Medulla oblongata (tissue), 1 donor: Measurements from ENCODE around the gene NAXE.
A peak's percentile ranks its signal among the peaks of the same experiment; 100 is the strongest.

ENCODE experiments used
- DNase-seq: peaks from one replicate; pipeline ENCODE4 v3.0.0-alpha.2; 2015; ENCODE audit errors: extremely low spot score

NAXE gene

DNA sequence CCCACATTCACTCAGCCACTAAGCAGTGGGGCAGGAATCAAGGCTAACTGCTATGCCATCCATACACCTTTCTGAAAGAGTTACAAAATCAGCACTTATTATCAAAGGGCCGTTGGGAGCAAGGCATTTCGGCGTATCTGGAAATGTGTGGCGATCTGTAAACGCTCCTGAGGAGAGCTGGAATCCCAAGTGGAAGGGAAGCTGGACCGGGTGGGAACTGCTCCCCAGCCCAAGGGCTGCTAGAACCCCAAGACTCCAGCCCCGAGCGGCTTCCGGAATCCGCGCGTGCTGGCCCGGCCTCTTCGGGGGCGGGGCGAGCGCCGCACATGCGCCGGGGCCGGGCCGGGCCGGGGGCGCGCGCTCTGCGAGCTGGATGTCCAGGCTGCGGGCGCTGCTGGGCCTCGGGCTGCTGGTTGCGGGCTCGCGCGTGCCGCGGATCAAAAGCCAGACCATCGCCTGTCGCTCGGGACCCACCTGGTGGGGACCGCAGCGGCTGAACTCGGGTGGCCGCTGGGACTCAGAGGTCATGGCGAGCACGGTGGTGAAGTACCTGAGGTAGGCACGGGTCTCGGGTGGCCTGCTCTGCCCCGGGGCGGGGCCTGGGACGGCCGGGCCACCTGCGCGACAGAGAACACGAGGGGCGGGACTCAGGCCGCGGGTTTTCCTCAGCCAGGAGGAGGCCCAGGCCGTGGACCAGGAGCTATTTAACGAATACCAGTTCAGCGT is at the start of gene NAXE:
NAXE (plus strand) TSS at position 345 of the 726 bp plus-strand sequence; CDS start at position 374, 29 bp downstream.
- peak; percentile 81 for DNase-seq

DNA sequence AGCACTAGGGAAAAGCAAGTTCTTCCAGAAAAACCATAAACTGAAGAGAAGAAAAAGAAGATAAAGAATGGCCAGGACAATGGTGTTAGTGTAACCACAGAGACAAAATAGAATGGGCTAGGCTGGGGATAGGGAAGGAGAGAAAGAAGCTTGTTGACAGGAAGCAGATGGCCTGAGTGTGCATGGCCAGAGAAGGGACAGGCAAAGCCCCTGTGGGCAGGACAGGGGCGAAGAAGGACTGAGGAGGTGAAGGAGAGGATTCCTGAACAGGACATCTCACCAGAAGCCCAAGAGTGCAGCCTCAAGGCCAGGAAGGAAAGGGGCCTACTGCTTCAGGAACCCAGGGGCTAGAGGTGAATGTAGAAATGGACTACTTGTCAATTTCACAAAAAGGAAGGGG is 48.5 kb upstream of the NAXE start:
- DNase-seq: no peak

DNA sequence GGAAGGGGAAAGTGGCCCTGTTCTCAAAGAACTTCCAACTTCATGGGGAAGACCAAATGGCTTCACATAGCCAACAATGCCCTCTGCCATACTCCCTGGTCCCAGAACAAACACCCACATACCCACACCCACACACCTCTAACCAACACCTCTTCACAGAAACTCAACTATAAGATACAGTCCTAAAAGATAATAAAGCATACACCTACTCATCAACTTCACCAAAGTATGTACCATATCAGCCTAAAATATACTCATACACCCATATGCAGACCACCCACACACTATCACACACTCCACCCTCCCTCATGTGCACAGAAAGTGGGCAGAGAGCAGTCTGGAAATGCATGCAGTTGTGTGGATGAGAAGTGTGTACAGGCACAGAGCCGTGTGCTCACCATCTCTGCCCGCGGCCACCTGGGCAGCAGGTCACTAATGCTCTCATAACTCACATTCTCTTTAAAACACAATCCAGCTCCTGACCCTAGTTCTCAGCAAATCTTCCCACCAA is 46.9 kb upstream of the NAXE start:
- no peak for DNase-seq

DNA sequence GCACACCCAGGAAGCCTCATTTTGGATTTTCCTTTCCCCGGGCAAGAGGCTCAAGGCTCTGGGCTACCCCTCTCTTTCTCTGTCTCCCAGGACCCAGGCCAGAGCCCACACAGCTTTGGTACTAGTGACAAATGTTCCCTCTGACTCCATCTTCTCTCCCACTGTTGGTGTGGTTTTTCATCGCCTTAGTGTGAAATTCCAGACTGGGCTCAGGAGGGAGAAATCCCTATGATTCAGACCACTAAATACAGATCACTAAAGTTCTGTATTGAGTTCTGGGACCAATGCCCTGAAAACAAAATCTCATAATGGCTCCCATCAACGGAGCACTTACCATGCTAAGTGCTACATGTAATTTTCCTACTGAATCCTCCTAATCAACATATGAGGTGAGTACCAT is 45.3 kb upstream of the NAXE start:
- DNase-seq: no peak

DNA sequence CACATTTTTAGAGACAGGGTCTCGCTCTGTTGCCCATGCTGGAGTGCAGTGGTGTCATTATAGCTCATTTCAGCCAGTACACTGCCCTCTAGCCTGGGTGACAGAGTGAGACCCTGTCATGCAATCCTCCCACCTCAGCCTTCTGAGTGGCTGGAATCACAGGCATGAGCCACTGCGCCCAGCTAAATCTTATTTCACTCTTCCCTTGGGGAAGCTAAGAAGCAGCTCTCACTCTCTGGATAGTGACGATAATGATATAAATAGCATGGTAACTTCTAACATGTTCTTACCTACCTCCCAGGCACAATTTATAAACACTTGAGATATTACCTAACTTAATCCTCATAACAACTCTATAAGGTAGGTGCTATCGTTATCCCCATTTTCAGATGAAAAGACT is 44.1 kb upstream of the NAXE start:
- DNase-seq: no peak

DNA sequence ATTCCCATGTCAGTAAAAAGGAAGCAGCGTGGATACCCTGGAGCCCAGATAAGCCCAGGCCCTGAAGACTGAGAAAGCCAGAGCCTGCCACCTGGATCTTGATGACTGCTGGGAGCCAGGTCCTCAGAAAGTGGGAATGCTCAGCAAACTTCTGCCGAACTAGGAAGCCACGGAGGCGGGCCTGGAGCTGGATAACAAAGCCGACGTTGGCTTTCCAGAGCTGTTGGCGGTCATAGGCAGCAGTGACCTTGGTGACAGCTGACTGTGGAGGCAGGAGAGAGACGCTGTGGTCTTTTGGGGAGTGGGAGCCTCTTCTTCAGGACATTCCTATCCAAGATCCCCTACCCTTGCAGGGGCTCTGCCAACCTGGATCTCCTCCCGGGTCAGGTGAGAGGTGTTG is 43.6 kb upstream of the NAXE start:
- no peak for DNase-seq

DNA sequence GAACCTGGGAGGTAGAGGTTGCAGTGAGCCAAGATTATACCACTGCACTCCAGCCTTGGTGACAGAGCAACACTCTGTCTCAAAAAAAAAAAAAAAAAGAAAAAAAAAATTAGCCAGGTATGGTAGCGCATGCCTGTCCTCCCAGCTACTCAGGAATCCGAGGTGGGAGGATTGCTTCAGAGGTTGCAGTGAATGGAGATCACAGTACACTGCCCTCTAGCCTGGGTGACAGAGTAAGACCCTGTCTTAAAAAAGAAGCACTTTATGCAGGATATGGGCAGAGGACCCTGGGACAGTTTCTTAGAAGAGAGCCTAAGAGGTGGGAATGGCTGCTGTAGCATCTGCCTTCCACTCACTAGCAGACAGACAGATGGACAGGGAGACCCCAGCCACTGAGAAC is 42.2 kb upstream of the NAXE start:
- DNase-seq: no peak

DNA sequence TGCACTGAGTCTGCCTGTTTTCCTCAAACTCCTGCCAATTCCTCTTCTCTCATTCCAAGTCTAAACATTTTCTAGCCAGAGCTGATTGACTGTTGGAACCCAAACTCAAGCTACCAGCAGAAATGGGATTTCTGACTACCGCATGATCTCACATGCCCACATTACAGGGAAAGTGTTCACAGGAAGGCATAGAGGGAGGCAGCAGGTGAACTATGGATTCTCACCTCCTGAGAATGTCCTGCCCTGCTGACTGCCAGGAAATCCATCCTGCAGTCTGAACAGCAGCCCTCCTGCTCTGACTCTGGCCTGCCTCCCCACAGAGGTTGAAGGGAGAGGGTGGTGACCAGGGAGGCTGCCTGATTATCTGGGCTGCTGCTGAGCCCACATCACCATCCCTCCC is 41.7 kb upstream of the NAXE start:
- no peak for DNase-seq

DNA sequence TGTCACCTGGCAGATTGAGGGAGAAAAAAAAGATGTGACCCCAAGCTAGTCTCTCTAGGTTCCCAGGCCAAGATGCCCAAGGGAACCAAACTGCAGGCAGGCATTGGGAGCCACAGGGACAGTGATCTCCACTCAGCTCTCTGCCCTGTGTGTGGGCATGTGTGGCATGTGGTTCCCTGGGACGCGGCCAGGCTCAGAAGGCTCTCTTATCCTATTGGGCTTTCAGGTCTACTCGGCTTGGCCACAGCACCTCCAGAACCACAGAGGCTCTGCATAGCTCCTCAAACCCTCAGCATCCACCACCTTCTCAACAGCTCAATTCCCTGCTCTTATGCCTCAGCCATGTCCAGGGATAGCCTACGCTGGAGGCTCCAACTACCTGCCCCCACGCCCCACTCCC is 41.2 kb upstream of the NAXE start:
- no peak for DNase-seq

DNA sequence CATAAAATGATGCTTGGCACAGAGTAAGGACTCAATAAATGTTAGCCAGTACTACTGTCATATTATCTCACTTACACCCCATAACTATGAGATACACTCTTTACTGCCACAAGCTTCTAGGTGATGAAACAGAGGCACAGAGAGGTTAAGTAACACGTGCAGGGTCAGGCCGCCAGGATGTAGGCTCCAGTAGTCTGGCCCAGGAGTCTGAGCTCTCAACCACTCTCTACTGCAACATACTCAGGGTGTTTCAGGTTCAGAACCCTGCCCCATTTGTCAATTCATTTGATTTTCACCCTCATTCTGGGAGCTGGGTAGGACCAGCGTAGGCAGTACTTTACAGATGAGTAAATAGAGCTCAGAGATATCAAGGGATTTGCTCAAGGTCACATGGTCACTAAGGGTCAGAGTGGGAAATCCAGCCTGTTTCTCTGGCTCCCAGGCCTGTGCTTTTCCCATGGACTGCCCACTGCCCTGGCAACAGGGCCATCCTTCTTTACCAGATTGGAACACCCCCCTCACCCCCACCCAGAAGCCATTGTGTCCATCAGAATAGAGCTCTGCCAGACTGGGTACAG is 40.4 kb upstream of the NAXE start:
- no peak for DNase-seq

DNA sequence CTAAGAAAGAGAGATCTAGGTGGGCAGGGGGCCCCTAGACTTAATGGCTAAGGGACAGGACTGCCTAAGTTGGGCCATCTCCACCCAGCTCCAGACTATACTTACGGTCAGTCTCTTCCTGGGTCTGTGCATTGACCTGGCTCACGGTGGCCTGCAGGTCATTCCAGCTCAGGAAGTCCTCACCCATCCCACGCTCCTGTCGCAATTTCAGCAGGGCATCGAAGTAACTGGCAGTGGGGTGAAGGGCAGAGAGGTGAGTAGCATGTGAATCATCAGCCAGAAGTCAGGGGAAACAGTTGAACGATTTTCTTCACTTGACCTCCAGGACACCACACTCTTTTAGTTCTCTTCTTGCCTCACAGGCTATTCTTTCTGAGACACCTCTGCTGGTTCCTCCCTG is 39.7 kb upstream of the NAXE start:
- no peak for DNase-seq

DNA sequence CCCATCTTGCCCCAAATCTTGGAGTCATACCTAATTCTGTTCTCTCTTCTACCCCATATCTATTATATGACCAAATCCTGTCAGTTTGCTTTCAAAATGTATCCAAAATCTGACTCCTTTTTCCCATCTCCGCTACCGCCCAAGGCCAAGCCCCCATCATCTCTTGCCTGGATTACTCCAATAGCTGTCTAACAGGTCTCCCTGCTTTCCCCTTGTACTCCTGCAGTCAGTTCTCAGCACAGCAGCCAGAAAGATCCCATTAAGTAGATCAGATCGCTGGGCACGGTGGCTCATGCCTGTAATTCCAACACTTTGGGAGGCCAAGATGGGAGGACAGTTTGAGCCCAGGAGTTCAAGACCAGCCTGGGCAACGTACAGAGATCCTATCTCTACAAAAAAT is 39.1 kb upstream of the NAXE start:
- no peak for DNase-seq

DNA sequence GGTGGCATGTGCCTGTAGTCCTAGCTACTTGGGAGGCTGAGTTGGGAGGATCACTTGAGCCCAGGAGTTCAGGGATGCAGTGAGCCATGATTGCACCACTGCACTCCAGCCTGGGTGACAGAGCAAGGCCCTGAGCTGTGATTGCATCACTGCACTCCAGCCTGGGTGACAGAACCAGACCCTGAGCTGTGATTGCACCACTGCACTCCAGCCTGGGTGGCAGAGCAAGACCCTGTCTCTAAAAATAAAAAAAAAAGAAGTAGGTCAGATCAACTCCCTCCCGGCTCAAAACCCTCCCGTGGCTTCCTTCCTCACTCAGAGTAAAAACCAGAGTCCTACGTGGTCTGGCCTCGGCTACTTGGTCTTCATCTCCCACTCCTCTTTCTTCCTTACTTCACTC is 38.6 kb upstream of the NAXE start:
- DNase-seq: peak; percentile 73

DNA sequence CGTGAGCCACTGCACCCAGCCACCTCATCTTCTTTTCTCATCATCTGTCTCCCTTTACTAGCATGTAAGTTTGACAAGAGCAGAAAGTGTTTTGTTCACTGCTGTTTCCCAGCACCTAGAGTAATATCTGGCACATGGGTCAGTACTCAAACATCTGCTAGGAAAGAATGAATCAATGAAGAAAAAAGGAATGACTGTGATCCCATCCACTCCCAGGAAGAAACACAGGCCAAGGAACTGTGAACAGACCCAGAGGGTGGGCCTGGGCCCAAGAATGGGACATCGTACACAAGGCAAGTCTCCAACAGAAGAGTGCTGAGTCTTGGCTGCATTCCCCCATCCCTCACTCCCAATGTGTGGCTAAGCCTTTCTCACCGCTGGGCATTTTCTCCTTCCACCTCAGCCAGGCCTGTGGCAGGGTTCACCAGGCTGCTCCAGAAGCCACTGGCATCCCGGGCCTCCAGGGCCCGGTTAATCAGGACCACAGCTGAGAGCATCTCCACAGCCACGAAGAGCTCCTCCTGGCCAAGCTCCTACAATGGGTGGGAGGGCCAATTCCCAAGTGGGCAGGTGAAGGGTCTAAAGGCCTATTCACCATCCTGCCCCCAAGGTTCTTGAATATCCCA is 37.6 kb upstream of the NAXE start:
- peak; percentile 36 for DNase-seq

DNA sequence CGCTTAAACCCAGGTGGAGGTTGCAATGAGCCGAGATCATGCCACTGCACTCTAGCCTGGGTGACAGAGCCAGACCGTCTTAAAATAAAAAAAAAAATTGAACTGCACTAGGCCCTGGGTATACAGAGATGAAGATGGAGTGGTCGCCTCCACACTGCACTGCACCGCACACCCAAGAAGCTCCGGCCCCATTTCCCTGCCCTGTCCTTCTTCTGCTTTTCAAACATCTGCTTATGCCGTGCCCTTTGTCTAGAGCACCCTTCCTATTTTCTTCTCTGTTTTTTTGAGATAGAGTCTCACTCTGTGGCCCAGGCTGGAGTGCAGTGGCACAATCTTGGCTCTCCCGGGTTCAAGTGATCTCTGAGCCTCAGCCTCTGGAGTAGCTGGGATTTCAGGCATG is 36.6 kb upstream of the NAXE start:
- DNase-seq: no peak

DNA sequence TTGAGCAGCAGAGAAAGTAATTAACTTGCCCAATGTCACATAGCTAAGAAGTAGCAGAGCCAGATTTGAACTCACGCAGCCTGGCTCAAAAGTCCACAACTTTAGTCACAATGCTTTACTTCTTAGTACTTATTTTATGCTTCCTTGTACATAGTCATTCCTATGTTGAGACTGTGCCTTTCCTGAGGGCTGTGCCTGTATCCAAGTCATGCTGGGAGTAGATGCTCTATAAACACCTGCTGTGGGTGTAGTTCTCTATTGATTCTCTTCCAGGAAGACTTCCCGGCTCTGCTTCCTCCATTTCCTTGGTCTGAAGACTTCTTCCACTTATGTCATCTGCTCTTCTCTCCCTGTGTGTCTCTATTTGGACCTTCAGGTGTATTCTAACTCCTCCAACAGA is 35.9 kb upstream of the NAXE start:
- DNase-seq: no peak

DNA sequence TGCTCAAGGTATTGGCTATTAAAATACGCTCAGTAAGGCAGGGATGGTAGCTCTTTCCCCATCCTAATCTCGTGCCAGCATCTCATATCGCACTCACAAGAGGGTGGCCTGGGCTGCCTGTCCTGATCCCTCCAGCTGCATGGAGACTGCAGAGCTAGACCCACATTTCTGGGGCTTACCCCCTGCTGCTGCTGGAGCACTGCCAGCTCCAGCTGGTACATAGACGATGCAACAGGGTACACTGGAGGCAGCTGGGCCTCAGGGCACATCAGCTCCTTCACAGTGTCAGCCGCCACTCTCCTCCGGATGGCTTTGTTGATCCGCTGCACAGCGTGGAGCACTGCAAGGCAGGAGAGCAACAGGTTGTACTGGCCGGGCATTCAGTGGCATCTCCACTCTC is 35.2 kb upstream of the NAXE start:
- DNase-seq: no peak

DNA sequence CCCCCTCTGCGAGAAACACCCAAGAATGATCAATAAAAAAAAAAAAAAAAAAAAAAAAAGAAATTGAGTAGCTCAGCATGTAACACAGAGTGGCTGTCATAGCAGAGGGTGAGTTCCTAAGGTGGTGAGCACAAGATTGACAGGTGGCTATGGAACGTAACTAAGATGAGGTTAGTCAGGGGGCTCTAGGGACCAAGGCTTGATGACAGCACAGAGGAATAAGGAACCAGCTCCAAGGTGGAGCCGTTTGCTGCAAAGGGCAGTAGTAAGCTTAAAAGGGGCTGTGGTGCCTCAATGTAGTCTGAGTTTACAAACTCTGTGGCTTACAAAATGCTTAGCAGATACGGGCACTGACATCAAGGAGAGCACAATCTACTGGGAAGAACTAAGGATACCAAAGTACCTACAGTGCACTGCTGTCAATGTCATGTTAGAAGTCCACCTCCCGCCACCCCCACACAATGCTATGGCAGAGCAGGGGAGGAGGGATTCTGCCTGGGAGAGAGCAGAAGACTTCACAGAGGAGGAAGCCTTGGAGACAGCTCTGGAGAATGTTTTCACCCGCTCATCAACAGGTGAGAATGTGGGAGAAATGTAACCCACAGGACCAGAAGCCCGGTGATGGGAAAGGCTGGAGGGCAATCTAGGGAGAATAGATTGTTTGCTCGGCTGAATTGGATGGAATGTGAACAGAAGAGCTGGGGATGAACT is 32.3 kb upstream of the NAXE start:
- DNase-seq: no peak

DNA sequence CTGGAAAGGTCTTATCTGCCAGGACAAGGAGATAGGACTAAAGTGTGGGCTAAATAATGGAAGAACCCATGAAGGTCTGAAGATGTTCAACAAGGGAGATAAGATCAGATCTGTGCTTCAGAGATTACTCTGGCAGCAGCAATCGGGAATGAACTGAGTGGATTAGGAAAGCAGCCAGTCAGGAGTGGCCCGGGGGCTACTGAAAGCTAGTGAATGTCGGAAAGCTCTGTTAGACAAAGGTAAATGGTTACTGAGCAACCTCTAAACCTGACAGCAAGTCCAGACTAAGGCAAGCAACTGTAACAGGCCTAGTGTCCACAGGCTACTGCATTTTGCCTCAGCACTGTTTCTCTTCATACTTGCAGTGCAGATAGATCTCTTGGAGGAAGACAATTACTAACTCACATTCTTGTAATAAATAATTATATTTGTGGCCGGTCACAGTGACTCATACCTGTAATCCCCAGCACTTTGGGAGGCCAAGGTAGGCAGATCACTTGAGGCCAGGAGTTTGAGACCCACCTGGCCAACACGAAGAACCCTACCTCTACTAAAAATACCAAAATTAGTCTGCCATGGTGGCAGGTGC is 31.7 kb upstream of the NAXE start:
- no peak for DNase-seq

DNA sequence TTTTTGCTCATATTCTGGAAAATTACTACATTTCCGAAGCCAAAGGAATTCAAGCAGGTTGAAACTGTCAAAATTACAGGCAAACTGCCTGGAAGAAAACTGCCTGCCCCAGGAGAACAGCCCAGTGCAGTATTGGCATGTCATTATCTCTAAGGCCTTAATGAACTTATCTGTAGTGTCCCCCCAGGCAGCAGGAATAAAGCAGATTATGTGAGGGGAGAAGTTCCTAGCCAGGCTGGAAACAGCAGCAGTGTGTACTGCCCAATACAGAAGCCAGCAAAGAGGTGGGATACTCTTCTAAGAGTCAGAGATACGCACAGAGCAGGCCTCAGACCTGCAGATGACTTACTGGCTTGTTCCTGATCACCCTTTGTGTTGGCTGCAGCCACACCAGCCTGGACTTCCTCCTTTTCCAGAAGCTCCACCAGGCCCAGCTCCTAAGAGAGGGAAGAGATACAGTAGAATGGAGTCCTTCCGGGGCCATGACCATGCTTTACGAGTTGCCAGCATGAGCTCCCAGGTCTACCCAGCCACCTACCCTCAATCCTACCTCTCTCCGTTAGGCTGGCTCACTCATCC is 30.9 kb upstream of the NAXE start:
- DNase-seq: no peak

DNA sequence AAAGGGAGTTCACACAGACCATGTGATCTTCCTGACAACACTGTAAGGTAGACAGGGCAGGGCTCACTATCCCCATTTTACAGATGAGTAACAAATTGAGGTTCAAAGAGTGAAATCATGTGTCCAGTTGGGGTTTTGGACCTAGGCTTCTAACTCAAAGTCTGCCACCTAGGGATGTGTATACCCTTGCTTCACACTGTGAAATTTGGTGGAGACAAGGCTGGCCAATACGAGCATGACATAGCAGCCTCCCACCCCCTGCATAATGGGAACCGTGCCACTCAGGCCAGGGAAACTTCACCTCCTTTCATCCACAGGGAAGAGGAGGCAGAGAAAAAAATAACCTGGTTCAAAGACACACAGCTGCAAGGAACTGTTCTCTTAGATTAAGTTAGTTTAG is 26.1 kb upstream of the NAXE start:
- no peak for DNase-seq

DNA sequence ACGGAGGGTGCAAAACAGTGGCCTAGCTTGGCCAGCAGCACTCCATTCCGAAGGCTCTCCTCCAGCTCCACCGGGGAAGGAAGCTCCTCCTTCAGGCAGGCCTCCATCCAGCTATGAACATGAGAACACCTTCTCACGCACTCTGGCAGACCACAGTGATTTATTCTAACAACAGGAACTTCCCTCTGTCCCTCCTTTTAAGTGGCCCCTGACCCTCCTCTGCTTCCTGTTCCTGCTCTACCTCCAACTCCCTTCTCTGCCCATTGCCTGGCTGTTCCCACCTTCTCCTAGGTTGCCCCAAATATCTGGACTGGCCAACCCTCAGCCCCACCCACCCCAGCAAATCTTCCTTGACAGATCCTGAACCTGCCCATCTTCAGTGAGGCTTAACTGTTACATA is 25.1 kb upstream of the NAXE start:
- no peak for DNase-seq
